AG04450 (cell line): ENCODE results near the gene PLEKHH3. TPM values are rescaled to one million over a fixed set of nuclear protein-coding genes. Genes with fewer than 3 reads are reported as not detected.
"Not testable (repeated sequence)": the region's sequence is repeated elsewhere in the genome, so short reads cannot be mapped to it uniquely, and the experiment has no call there.

Experiments
- CTCF ChIA-PET: fragments of 300-600, 350-600 bp; formaldehyde crosslinking; extraction: SDS; loops from one replicate; lab custom pipeline; 2022; ENCODE audit warnings: antibody characterized with exemption, inconsistent platforms; lab: Charles Lee
- POLR2A ChIA-PET: fragments of 350-600 bp; formaldehyde crosslinking; extraction: SDS; loops from one replicate; lab custom pipeline; 2021; ENCODE audit warnings: antibody characterized with exemption, inconsistent platforms; lab: Yijun Ruan, JAX
- DNase-seq: peaks from one replicate; pipeline ENCODE4 v3.0.0-alpha.2; 2011; ENCODE audit warnings: low read depth, low spot score
- H3K27ac ChIP-seq: one replicate; pipeline ENCODE4 v1.5.1; 2012; ENCODE audit warnings: low read depth, low read length, control low read depth
- H3K27me3 ChIP-seq: one replicate; pipeline ENCODE4 v1.6.0; 2012; ENCODE audit warnings: low read length; ENCODE audit not compliant: control insufficient read depth, insufficient read depth
- H3K4me3 ChIP-seq: 2 replicates; pipeline ENCODE4 v1.5.1; 2011; ENCODE audit warnings: mild to moderate bottlenecking, low read depth, low read length, control low read depth
- H3K9me3 ChIP-seq: 2 replicates; pipeline ENCODE4 v1.5.1; 2012; ENCODE audit warnings: low read length; ENCODE audit not compliant: control insufficient read depth, insufficient read depth
- CTCF ChIP-seq: IDR thresholded peaks from 2 replicates; pipeline ENCODE4 v1.5.1; 2011; ENCODE audit warnings: low read depth, low read length, control low read depth, inconsistent platforms
- polyA plus RNA-seq: library from polyadenylated mRNA; depleted of rRNA; stranded (reverse); fragments of >200 nt; gene quantifications from 2 replicates; pipeline ENCODE4 v1.2.3, GENCODE V29; 2011

The PLEKHH3 gene
- polyA plus RNA-seq, 1 experiment, result 3.6 TPM

- TF ChIP-seq CTCF, result no peak
- POLR2A ChIA-PET, result no interaction called here
- CTCF ChIA-PET, result no interaction called here
- no peak overlapping the region for H3K27ac ChIP-seq
- DNase-seq, result no peak
- no peaks in the 10 kb centered on the region for H3K9me3 ChIP-seq
- peaks cover 1% of the 10 kb centered on the region for H3K27me3 ChIP-seq
- H3K4me3 ChIP-seq, result no peak overlapping the region
Observed at GRCh38 chr17:42632949-42633444, 43.8 kb downstream of the PLEKHH3 start.

DNA sequence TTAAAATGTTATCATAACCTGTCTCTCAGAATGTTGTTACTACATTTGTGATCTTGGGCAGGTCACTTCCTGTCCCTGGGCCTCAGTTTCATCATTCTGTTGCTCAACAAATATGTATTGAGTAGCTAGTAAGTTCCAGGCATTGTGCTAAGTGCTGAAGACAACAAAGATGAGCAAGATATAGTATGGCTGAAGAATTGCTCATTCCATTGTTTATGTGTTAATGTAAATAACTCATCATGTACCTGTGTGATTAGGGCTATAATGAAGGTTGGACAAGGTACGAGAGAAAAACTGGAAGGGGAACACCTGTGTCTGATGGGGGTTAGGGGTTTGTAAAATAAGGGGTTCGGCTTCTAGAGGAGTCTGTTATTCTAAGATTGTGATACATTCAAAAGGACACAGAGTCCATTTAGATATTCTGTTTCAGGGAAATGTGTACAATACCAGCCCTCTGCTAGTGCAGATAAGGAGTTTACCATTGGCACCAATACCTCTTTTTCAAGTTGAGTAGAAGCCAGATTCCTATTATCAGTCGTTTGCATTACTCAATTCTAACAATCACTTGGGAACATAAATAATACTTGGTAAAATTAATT is 47.3 kb downstream of the PLEKHH3 start:
- H3K4me3 ChIP-seq, result no peak overlapping the region
- TF ChIP-seq CTCF, result no peak
- CTCF ChIA-PET, result no interaction called here
- H3K27ac ChIP-seq, result no peak overlapping the region
- H3K9me3 ChIP-seq, result no peaks in the 10 kb centered on the region
- POLR2A ChIA-PET, result no interaction called here
- DNase-seq, result no peak
- peaks cover 2% of the 10 kb centered on the region for H3K27me3 ChIP-seq

- CTCF ChIA-PET, result interaction anchor here (0.7 kb wide), 1 partner anchor 71 kb away, joined by 4 read pairs; no protein-coding TSS in a partner anchor
- POLR2A ChIA-PET, H3K27me3 ChIP-seq, DNase-seq, H3K9me3 ChIP-seq, H3K27ac ChIP-seq, H3K4me3 ChIP-seq: not testable (repeated sequence)
Observed at GRCh38 chr17:42627032-42627764, 49.6 kb downstream of the PLEKHH3 start.

DNA sequence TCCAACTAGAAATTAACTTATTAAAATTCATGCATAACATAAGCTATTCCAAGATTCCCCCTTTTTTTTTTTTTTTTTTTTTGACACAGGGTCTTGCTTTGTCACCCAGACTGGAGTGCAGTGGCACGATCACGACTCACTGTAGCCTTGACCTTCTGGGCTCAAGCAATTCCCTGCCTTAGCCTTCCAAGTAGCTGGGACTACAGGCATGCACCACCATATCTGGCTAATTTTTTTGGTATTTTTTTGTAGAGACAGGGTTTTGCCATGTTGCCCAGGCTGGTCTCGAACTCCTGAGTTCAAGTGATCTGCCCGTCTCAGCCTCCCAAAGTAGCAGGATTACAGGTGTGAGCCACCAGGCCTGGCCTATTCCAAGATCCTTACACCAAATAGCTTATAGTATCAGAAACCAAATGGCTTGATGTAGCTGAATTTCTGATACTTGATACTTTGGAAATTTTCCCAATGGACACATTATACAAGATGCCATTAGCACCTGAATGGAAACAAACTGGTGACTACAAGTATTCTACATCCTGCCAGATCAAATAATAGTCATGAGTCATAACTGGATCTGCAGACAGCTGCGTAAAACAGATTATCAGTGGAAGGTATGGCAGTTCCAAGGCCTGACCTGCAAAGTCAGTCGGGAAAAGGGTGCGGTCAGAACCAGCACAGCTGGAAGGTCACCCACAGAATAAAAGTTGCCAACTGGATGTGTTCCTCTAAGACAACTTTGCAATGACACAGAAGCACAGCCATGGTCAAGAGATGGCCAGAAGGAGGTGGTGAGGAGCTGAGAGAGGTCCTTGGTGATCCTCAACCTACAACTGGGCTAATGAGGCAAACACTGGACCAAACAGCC is 52.8 kb downstream of the PLEKHH3 start:
- ChIA-PET CTCF (interaction anchor here (1.4 kb wide), 2 partner anchors 14 to 46 kb away, joined by 4 to 5 read pairs; partner anchors contain the start of genes RETREG3 and TUBG1), POLR2A (no interaction called here)
- H3K27ac ChIP-seq, result no peak overlapping the region
- no peaks in the 10 kb centered on the region for H3K9me3 ChIP-seq
- H3K4me3 ChIP-seq, result no peak overlapping the region
- H3K27me3 ChIP-seq, result peaks cover 4% of the 10 kb centered on the region
- TF ChIP-seq CTCF, result no peak
- no peak for DNase-seq

DNA sequence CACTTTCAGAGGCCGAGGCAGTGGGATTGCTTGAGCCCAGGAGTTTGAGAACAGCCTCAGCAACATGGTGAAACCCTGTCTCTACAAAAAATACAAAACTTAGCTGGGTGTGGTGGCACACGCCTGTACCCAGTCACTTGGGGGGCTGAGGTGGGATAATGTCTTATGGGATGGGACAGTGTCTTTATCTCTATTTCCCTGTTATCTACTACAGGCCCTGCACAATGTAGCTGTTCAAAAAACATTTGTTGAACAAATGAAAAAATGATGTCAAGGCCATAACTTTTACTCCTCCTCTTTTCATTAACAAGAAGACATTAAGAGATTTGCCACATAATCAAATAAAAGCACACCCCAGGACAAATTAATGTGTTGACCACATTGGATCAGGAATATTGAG is 53.5 kb downstream of the PLEKHH3 start:
- Histone ChIP-seq H3K27ac (no peak overlapping the region), H3K9me3 (no peaks in the 10 kb centered on the region), H3K27me3 (peaks cover 4% of the 10 kb centered on the region), H3K4me3 (no peak overlapping the region)
- no peak for DNase-seq
- POLR2A ChIA-PET, result no interaction called here
- CTCF ChIA-PET, result interaction anchor here (1.4 kb wide), 2 partner anchors 14 to 45 kb away, joined by 4 to 5 read pairs; partner anchors contain the start of genes RETREG3 and TUBG1
- TF ChIP-seq CTCF, result no peak

GRCh38 chr17:42621987-42622386 is 54.8 kb downstream of the PLEKHH3 start:
- H3K27ac ChIP-seq, H3K4me3 ChIP-seq, H3K9me3 ChIP-seq, DNase-seq, H3K27me3 ChIP-seq, CTCF ChIA-PET: not testable (repeated sequence)
- POLR2A ChIA-PET, result interaction anchor here (1.1 kb wide), 1 partner anchor 12 kb away, joined by 4 read pairs; the partner anchor contains the start of genes RETREG3 and TUBG1
